ENCODE measurements around the gene TBC1D3B.
"Not testable (repeated sequence)": the region's sequence is repeated elsewhere in the genome, so short reads cannot be mapped to it uniquely, and the experiment has no call there.

Gene TBC1D3B

GRCh38 chr17:36127199-36127893 is 49.1 kb downstream of the TBC1D3B start:
- no peak for DNase-seq (ENCODE audit: low read depth)
- no peak for TF ChIP-seq CTCF (IDR thresholded peaks at IDR 0.05; ENCODE audit: control insufficient read depth, insufficient read depth, low read depth, low read length, missing control alignments)
- H3K4me3 ChIP-seq (ENCODE audit: control insufficient read depth, low read depth, low read length): no peak overlapping the region

GRCh38 chr17:36124879-36125824 is 51.3 kb downstream of the TBC1D3B start:
- DNase-seq (ENCODE audit: low read depth): no peak
- no peak for TF ChIP-seq CTCF (IDR thresholded peaks at IDR 0.05; ENCODE audit: control insufficient read depth, insufficient read depth, low read depth, low read length, missing control alignments)
- H3K4me3 ChIP-seq (ENCODE audit: control insufficient read depth, low read depth, low read length): no peak overlapping the region

GRCh38 chr17:36123431-36123830 is 53.0 kb downstream of the TBC1D3B start:
- TF ChIP-seq CTCF (IDR thresholded peaks at IDR 0.05; ENCODE audit: control insufficient read depth, insufficient read depth, low read depth, low read length, missing control alignments): no peak
- DNase-seq (ENCODE audit: low read depth): no peak
- H3K4me3 ChIP-seq (ENCODE audit: control insufficient read depth, low read depth, low read length): no peak overlapping the region

- H3K4me3 ChIP-seq (ENCODE audit: control insufficient read depth, low read depth, low read length); DNase-seq (ENCODE audit: low read depth): not testable (repeated sequence)
Measured at GRCh38 chr17:36121099-36121498, 55.3 kb downstream of the TBC1D3B start.

GRCh38 chr17:36120221-36120620 is 56.2 kb downstream of the TBC1D3B start:
- DNase-seq (ENCODE audit: low read depth): no peak
- no peak for TF ChIP-seq CTCF (IDR thresholded peaks at IDR 0.05; ENCODE audit: control insufficient read depth, insufficient read depth, low read depth, low read length, missing control alignments)
- no peak overlapping the region for H3K4me3 ChIP-seq (ENCODE audit: control insufficient read depth, low read depth, low read length)

GRCh38 chr17:36118477-36119353 is 57.7 kb downstream of the TBC1D3B start:
- no peak for TF ChIP-seq CTCF (IDR thresholded peaks at IDR 0.05; ENCODE audit: control insufficient read depth, insufficient read depth, low read depth, low read length, missing control alignments)
- H3K4me3 ChIP-seq (ENCODE audit: control insufficient read depth, low read depth, low read length): no peak overlapping the region
- no peak for DNase-seq (ENCODE audit: low read depth)
